DMS53 treated with DMSO at 0.1 percent for 48 hours (cell line): Measurements from ENCODE around the gene MRPL2.

Experiments used
- DNase-seq: peaks from one replicate; lab custom pipeline; 2025; ENCODE audit not compliant: unreplicated experiment; lab: John Stamatoyannopoulos, UW

MRPL2 gene

DNA sequence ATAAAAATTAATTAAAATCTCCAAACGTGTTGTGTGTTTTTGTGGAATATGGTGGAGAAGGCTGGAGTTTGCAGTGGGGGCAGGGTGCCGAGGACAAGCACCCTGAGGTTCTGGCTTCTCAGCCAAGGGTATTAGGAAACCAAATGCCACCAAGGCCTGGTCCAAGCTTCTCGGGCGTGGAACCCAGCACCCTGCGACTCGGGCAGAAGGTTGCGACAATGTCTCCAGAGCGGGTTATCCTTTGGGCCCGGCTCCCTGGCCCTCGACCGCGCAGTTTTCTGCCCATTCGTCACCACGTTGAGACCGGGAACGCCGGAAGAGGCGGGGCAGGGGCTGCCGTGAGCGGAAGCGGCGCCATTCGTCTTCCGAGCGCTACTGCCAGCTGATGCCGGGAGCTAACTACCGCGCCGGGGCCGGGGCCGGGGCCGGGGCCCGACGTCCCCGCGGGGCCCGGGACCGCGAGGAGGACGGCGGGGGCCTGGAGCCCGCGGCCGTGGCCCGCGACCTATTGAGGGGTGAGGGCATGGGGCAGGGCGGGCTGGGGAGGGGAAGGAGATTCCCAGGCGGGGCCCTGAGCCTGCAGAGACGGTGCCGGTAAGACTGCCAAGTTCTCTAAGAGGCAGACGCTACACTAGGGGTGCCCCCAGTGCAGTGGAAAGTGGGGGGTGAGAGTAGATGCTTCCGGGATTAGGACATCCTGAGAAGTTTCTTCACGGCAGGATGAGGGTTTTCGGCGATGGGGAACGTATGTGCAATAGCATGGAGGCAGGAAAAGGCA, 37.8 kb downstream of the MRPL2 start, which contains the start of gene RRP36:
Gene RRP36 (plus strand): TSS at position 354 of the 778 bp plus-strand sequence. CDS start 32 bp downstream, at position 386.
- peak; percentile 60 for DNase-seq

DNA sequence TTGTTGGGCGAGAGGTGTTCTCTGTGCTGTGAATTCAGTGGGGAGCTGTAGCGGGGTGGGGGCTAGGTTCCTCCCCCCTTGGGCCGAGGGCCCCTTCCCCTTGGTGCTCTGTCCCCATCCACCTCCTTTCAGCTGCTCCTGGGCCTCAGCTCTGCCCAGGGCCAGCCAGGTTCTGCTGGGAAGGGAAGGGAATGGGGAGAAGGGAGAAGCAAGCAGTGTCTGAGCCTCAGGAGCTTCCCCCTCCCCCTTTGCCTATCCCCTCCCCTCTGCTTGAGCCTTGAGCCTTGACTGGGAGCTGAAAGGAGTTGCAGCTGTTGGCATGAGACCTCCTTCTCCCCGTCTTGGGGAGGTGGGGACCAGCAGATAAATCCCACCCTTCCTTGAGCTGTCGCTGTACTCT, 38.4 kb downstream of the MRPL2 start:
- DNase-seq = no peak

DNA sequence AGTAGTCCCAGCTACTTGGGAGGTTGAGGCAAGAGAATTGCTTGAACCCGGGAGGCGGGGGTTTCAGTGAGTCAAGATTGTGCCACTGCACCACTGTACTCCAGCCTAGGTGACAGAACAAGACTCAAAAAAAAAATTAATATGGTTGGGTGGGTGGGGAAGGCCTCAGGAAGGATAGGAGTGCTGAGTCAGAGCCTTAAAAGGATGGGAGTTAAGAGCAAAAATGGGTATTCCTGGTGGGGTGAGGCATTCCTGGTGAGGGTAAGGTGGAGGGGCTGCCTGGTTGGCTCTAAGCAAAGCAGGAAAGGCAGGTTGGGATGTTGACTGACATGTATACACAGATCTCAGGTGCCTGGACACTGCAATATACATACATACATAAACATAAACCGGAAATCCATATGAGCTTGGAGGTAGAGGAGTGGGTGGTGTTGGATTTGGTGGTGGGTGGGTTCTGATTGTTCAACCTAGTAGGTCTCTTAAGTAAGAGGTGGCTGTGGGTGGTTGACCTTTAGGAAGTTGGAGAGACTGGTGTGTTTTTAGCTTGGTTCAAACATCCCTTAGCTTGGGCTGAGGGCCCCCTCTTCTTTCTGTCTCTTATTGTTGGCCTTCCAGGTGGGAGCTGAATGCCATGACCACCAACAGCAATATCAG, 39.1 kb downstream of the MRPL2 start:
- DNase-seq = no peak

DNA sequence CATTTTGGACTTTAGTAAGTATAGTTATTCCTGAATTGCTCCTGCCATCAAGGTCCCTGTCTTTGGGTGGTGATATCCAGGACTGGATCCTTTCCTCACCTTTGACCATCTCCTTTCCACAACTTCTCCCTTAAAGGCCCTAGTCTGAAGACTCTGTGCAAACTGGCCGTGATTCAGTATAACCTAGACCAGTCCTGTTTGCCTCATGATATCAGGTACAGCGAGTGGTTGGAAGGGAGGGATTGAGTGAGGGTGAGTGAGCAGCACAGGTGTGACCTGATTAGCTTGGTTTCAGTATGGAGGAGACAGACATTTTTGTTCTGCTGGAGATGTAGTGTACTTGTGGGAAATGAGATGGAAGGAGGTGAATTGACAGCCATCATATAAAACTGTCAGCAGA, 40.1 kb downstream of the MRPL2 start:
- no peak for DNase-seq

DNA sequence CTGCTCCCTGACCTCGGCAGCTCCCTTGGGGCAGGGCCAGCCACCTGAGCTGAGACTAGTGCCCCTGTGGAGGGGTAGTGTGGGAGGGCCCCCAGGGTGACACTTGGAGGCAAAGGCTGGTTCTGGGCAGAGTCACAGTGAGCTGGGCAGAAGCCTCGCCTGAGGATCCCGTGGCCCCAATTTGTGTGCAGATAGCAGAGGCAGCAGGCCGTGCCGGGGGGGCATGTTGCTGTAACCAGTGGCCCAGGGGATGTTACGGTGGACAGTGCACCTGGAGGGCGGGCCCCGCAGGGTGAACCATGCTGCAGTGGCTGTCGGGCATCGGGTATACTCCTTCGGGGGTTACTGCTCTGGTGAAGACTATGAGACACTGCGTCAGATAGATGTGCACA, 42.3 kb downstream of the MRPL2 start:
- DNase-seq = no peak

DNA sequence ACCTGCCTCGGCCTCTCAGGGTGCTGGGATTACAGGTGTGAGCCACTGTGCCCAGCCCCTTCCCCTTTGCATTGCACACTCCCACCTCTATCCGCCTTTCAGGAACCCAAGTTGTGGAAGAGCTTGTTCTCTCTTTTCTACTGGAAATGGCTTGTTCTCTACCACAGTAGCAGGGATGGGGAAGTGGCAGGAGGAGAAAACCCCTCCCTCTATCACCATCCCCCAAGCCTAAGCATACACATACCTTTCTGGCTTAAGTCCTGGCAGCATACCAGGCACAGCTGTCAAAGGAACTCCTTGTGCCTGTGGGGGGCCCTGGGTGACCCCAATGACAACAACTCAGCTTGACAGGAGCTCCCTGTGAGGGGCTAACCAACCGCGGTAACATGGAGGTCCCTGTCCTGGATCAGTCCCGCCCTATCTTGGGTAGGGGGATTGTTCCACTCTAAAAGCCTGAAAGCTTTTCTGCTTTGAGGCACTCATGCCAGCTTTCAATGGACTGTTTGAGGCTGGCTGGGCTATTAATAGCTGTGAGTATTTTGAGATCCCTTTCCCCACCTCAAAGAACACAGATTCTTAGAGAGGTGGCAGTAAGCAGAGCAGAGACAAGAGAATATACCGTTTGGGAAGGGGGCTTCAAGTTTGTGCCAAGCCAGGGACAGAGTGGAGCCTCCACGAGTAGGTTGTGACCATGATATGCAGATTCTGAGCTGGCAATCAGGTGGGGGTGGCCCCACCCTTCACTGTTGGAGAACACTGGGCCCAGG, 42.9 kb downstream of the MRPL2 start:
- no peak for DNase-seq

DNA sequence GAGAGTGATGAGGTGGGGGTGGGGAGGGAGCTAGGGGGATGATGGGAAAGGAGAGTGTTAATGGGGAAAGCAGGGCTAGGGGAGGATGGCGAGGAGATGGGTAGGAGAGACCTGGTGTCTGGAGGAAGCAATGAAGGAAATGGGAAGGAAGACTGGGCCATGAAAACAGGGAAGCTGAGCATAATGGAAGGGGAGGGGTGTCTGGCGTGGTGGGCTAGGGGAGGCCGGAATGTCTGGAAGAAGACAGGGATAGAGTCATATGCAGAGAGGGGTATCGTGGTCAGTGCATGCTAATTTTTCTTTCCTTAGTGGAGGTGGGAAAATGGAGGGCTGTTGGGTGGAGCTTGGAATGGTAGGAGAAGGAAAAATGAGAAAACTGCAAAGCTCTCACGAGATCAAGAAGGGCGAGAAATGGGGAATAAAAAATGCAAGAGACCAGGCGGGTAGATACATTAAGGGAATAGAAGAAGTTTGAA, 44.8 kb downstream of the MRPL2 start:
- no peak for DNase-seq

DNA sequence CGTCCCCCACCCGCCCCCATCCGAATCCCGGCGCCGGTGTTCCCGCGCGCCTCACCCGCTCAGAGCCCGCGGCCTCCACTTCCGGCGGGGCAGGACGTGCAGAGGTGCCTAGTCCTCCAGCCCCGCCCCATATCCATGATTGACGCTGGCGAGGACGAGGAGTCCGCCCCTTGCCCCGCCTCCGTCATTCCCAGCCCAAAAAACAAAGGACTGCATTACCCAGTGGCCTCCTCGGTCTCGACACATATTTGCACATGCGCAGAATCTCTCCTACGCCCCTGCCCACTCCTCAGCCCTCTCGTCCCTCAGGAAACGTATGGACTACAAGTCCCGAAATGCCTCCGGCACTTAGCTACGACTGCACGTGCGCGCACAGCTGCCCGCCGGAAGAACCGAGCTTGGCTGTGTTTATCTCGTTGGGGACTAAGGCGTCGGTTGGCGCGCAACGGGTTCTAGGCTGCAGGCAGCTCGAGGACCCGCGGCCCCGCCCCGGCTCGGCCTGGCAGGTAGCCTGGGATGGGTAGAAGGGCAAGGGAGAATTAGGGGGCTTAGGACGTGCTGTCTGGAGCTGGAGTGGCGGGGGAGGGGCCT, 45.3 kb downstream of the MRPL2 start, which contains the start of the genes KLHDC3 and MEA1:
Gene KLHDC3 (plus strand): TSS at position 407 of the 591 bp plus-strand sequence. CDS start 2,944 bp downstream, outside the sequence.
Gene MEA1 (minus strand): TSS at position 104 of the 591 bp plus-strand sequence. CDS start 133 bp downstream, outside the sequence.
- peak; percentile 99 for DNase-seq

DNA sequence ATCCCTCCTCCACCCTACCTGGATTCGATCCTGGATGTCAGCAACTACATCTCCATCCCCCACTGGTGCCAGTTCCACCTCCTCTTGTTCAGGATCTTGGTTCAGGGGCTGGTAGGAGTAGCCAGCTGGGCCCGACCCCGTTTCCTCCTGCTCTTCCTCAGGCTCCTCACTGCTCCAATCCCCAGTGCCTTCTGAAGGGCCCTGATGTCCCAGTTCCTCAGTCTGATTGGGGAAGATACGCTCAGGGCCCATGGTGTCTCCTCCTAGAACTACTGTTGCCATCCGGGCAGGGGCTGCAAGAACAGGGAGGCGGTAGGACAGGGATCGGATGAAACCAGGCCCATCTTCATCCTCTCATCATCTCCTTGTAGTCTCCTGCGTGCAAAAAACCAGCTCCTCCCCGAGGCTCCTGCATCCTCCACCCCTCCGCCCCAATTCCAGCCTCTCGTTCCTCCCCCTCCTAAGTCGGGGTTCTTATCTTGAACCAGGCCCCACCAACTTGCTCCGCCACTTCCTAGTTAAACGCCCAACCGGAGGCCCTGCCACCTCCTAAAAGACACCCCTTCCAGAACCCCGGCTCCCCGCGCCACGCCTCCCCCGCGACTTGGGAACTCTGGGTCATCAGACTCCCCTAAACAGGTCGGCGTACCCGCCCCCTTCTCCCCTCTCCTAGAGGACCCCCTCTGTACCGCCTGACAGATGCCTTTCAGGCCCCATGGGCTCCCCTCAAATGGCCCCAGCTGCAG, 46.0 kb downstream of the MRPL2 start:
- DNase-seq = no peak

DNA sequence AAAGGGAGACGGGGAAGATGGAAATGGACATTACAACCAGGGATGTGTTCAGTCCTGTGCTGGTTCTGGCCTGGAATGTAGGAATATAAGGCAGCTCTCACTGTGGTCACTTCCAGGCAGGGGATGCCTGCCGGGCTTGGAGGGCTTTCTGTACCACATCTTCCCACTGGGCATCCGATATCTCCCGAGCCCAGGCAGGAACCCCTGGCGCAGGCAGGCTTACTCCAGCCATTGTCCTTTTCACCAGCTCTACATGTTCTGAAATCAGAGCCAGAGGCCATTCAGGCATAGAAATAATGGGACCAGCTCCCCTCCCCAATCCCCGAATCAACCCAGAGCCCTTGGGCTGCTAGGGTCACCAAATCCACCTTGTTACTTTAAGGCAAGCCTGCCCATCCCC, 46.9 kb downstream of the MRPL2 start:
- no peak for DNase-seq

DNA sequence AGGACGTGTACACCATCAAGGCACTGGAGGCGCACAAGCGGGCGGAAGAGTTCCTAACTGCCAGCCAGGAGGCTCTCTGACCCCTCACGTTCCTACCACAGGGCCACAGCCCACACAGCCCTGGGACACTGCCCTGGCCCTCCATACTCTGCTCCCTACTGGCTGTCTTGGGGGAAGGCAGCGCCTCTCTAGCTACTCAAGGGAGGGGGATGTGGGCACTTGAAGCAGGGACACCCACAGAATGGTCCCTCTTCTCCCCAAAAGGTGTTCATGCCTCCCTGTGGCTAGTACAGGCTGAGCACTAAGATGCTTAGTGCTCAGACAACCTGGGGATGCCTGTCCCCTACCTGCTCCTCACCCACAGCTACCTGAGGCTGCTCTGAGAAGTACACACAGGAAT, 48.0 kb downstream of the MRPL2 start:
- DNase-seq = no peak

DNA sequence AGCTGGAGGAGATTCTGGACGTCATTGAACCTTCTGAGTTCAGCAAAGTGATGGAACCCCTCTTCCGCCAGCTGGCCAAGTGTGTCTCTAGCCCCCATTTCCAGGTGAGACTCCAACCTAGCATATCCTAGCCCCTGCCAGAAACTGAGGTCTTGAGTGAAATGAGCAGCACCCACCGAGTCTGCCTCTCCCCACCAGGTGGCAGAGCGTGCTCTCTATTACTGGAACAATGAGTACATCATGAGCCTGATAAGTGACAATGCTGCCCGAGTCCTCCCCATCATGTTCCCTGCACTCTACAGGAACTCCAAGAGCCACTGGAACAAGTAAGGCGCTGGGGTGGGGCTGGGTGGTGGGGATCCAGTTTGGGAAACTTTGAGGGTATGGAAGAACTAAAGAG, 50.1 kb downstream of the MRPL2 start:
- DNase-seq = peak; percentile 16

DNA sequence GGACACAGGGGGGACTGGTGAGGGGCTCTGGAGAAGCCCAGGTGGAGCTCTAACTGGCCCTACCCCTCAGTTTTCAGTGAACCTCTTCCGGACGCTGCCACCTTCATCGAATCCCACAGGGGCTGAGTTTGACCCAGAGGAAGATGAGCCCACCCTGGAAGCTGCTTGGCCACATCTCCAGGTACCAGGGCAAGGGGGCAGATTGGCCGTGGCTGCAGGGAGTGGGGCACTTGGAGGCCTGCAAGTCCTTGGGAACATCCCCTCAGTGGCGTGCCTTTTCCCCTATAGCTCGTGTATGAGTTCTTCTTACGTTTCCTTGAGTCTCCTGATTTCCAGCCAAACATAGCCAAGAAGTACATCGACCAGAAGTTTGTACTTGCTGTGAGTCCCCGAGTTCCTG, 52.1 kb downstream of the MRPL2 start:
- DNase-seq = no peak

DNA sequence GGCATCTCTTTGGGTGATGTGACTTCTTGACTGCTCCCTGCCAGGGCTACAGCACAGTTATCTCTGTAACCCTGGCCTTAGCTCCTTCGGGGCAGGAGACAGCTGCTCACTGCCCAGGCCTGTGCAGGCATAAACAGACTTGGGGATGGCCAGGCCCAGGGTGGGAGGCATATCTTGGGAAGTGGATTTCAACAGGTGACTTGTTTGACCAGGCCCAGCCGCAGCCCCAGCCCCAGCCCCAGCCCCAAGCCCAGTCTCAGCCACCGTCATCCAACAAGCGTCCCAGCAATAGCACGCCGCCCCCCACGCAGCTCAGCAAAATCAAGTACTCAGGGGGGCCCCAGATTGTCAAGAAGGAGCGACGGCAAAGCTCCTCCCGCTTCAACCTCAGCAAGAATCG, 53.0 kb downstream of the MRPL2 start:
- DNase-seq = no peak

DNA sequence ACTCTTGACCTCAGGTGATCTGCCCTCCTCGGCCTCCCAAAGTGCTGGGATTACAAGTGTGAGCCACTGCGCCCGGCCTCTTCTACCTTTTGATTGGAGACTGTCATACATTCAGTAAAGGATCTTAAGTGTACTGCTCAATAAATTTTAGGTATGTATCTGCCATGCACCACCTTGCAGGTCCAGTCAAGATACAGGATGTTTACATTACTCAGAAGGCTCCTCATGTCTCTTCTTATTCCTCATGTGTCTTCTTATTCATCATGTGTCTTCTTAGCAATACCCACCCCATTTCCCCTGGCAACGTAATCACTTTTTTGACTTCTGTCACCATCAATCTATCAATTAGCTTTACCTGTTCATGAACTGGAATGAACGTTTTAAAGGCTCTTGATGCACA, 53.4 kb downstream of the MRPL2 start:
- DNase-seq = no peak
